GM12891 (cell line): ENCODE results near the gene ZMIZ1.

Experiments used
- DNase-seq: peaks from one replicate; pipeline ENCODE4 v3.0.0; 2011; ENCODE audit warnings: low spot score; ENCODE audit not compliant: insufficient read length
- FAIRE-seq: peaks from 2 replicates; lab custom pipeline; 2011; peaks lifted over from hg19 to GRCh38; lab: Jason Lieb, UNC
- PAX5 ChIP-seq: IDR thresholded peaks from 2 replicates; pipeline ENCODE4 v1.6.1; 2011; ENCODE audit warnings: low read length, moderate library complexity, mild to moderate bottlenecking; ENCODE audit not compliant: insufficient read depth, severe bottlenecking
- POLR2A ChIP-seq: IDR thresholded peaks from 2 replicates; pipeline ENCODE4 v1.6.1; 2011; ENCODE audit warnings: low read depth, low read length, control low read depth
- POLR2AphosphoS5 ChIP-seq: IDR thresholded peaks from 2 replicates; pipeline ENCODE4 v1.6.1; 2011; ENCODE audit warnings: low read depth, low read length, control low read depth
- POU2F2 ChIP-seq: IDR thresholded peaks from 2 replicates; pipeline ENCODE4 v1.6.1; 2011; ENCODE audit warnings: low read depth, mild to moderate bottlenecking, control low read depth, low read length, moderate library complexity
- SPI1 ChIP-seq: IDR thresholded peaks from 2 replicates; pipeline ENCODE4 v1.6.1; 2011; ENCODE audit warnings: low read depth, low read length, control low read depth
- TAF1 ChIP-seq: IDR thresholded peaks from 2 replicates; pipeline ENCODE4 v1.6.1; 2011; ENCODE audit warnings: low read depth, low read length, control low read depth

ZMIZ1 gene

DNA sequence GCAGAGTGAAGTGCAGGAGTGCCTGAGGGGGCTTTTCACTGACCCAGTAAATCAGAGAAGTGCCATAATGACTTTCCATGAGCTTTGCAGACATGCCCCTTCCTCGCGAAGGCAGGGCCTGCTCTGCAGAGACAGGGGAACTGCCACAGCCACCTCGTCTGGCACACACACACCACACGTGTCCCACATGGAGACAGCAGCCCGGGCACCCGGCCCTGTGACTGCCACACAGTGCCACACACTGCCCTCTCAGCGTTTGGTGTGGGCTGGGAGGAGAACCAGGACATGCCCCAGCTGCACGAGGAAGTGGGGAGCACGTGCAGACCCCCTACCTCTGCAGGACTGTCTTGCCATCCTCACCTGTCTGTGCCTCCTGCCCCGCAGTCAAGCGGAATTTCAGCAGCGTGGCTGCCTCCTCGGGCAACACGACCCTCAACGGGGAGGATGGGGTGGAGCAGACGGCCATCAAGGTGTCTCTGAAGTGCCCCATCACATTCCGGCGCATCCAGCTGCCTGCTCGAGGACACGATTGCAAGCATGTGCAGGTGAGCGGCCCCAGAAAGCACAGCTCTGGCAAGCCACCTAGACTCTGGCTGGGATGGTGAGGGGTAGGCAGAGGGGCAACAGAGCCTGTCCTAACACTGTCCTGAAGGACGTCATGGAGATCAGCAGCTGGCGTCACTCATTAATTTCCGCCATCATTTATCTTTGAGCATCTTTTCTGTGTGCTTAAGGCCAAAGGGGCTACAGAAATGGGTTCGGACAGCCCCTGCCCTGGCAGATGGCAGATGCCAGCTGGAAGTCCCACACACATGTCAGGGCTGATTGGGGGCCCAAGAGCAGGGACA is 235.1 kb downstream of the ZMIZ1 start:
- no peak for TF ChIP-seq SPI1
- no peak for TF ChIP-seq PAX5
- no peak for TF ChIP-seq POU2F2
- no peak for TF ChIP-seq TAF1
- no peak for TF ChIP-seq POLR2A
- no peak for TF ChIP-seq POLR2AphosphoS5
- FAIRE-seq (no peak), DNase-seq (no peak)

DNA sequence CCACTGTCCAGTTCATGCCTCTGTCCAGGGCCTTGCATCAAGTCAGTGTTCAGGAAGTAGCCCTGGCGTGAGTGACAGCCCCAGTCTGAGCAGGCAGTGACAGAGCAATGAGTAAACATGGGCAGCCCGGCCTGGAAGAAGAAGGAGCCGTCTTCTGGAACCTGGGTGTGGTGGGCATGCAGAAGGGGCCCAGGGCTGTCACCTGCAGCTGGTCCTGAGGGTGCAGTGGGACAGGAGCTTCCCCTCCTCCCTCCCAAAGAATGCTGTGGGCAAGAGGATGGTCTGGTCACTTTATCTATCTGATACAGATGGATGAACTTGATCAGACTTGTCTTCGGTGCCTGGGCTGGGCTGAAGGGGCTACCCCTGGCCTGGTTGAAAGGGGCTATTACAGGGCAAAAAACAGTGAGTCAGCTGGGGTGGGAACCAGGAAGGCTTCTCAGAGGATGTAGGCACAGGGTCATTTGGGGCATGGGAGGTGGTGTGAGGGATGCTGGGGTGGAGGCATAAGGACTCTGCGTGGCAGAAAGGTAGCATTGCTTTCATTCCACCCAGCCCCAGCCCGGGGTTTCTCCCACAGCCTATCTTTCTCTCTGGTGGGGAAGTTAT is 235.8 kb downstream of the ZMIZ1 start:
- TF ChIP-seq TAF1 (no peak), POU2F2 (no peak), POLR2AphosphoS5 (no peak), PAX5 (no peak), SPI1 (no peak)
- DNase-seq, result no peak
- no peak for FAIRE-seq

DNA sequence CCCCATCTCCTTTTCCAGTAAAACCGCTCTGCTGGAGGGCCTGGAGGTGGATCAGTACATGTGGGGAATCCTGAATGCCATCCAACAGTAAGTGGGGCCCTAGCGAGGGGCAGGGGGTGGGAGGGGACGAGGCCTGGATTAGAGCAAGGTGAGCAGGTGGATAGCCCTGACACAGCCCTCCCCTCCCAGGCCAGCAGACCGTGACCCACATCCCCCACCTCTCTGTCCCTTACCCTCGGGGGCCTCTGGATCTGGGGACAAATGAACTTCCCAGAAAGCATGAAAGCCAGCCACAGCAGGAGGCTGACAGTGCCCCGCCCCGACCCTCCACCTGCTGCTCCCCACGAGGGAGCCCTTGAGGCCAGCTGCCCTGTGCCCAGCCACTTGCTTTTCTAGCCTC is 236.7 kb downstream of the ZMIZ1 start:
- TF ChIP-seq SPI1 (no peak), TAF1 (no peak), POLR2A (no peak), POU2F2 (no peak), PAX5 (no peak), POLR2AphosphoS5 (no peak)
- FAIRE-seq (no peak), DNase-seq (no peak)

DNA sequence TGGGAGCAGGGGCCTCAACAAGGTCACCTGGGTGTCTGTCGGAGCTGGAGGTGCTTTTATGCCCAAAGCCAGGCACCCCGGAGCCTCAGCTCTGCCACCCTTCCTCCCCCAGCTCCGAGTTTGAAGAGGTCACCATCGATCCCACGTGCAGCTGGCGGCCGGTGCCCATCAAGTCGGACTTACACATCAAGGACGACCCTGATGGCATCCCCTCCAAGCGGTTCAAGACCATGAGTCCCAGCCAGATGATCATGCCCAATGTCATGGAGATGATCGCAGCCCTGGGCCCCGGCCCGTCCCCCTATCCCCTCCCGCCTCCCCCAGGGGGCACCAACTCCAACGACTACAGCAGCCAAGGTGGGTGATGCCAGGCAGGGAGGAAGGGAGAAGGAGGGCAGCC is 237.2 kb downstream of the ZMIZ1 start:
- no peak for DNase-seq
- FAIRE-seq, result no peak

DNA sequence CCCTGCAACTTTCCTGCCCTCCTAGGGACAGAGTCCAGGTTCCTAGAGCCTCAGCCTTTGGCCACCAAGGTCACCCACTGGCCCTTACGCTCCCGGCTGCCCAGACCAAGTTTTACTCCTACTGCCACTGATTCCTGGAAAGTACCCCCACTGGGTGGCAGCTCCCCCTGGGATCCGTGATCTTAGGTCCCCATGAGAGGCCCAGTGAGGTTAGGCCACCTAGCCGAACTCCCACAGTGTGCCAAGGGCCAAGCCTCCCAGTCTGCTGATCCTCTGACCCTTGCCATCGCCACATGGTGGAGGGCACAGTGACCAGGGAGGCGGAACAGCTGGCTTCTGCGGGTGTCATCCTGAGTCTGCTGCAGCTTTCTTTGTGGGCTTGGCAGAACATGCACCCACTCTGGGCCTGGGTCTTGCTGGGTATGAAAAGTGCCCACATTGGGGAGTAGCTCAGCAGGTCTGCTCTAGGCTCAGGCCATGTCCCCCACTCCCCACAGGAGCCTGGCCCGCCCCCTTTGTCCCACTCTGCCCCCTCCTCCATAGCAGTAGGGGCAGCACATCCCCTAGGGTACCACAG is 238.0 kb downstream of the ZMIZ1 start:
- FAIRE-seq (no peak), DNase-seq (no peak)
- TF ChIP-seq POLR2A (no peak), POU2F2 (no peak), TAF1 (no peak), POLR2AphosphoS5 (no peak), PAX5 (no peak), SPI1 (no peak)

More for the DNA sequence above, 237.2 kb downstream of the ZMIZ1 start:
- TF ChIP-seq POLR2AphosphoS5 (no peak), TAF1 (no peak), POU2F2 (no peak), SPI1 (no peak), PAX5 (no peak), POLR2A (no peak)

DNA sequence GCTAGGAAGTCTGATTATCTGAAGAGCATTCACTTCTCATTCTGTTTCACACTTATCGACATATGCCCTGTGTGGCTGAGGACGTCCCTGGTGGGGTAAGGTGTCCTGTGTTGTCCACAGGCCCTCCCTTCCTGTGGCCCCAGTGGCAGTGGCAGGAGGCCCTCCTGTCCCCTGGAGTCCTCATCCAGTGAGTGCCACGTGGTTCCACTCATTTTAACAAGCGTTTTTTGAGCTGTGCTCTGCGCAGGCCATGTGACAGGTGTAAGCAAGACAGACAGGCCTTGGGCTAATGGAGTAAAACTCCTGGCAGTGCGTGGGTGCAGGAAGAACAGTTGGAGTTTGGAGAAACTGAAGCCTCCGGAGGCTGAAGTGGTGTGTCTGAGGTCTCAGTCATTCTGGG is 239.2 kb downstream of the ZMIZ1 start:
- TF ChIP-seq POLR2A (no peak), POLR2AphosphoS5 (no peak), PAX5 (no peak), POU2F2 (no peak), TAF1 (no peak), SPI1 (no peak)
- DNase-seq (no peak), FAIRE-seq (no peak)

DNA sequence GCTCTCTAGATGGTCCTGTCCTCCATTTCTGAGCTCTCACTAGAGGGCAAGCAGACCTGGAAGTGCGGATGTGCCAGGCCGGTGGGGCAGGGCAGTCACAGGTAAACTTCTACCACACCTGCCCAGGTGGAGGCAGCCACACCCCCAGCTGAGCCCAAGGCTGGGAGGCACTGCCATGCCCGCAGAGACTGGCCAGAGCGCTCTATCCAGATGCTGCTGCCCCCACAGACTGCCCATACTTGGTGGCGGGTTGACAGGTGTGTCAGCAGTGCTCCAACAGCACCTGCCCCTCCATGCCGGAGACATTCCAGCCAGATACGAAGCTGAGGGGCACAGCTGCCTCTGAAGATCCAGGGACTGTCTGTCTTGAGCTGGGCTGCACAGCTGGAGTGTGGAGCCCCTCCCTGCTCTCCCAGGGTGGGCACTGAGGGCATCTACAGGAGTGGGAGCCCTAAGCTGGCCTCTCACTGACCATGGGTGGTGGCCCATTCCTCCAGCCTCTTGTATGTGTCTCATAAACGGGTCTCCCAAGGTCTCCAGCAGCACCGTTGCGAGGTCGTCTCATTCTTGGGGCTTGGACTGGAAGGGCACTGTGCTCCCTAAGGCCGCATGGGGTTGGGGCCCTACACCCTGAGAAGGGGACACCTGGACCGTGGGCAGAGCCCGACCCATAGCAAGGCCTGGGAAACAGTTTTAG is 240.4 kb downstream of the ZMIZ1 start:
- DNase-seq, result no peak
- TF ChIP-seq POU2F2, result no peak
- no peak for TF ChIP-seq TAF1
- TF ChIP-seq SPI1, result no peak
- no peak for TF ChIP-seq POLR2A
- TF ChIP-seq POLR2AphosphoS5, result no peak
- TF ChIP-seq PAX5, result no peak
- no peak for FAIRE-seq

DNA sequence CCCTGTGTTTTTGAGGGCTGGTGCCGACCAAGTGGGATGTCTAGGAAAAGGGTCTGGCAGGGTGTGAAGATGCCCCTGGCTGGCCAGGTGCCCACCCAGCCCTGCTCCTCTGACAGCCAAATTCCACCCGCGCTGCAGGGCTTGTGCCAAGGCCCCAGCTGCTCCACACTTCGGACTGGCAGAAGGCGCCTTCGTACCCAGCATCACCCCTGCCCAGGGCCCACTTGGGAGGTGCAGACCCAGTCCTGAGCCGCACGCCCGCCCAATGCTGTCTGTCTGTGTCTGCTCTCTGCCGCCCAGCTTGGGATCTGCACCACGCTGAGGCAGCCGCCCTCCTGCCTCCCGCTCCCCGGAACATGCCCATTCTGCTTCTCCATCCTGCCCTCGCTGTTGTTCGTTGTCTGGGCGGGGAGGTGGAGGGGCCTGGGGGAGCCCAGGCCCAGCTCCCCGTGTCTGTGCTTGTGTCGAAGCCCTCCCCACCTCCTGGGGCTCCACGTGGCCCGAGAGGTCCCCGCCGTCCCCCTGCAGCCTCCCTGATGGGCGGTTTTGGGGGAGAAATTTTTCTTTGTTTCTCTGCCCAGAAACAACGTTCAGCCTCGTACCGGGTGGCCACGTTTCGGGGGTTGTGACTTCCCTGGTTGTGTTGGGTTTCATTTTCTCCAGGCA is 241.6 kb downstream of the ZMIZ1 start:
- TF ChIP-seq SPI1 (no peak), POLR2AphosphoS5 (no peak), TAF1 (no peak), PAX5 (no peak), POLR2A (no peak), POU2F2 (no peak)
- DNase-seq, result no peak
- no peak for FAIRE-seq
